Spleen (tissue), 11 donors: ENCODE results near the gene HSD17B7. TPM values are rescaled to one million over a fixed set of nuclear protein-coding genes. Genes with fewer than 3 reads are reported as not detected.
A peak's percentile ranks its signal among the peaks of the same experiment; 100 is the strongest.

Experiments used
- DNase-seq: peaks from one replicate; pipeline ENCODE4 v3.0.0-alpha.2; 2020
- H3K27ac ChIP-seq, 8 donors: fragments of 200-600 bp; sonication (generic) in 7 of 8; 1 replicate in 4 of 8; 2 replicates in 4 of 8; pipeline versions ENCODE4 v1.5.0 to v1.8.0; 2016 to 2021; ENCODE audit warnings: inconsistent platforms in 4 of 8, mild to moderate bottlenecking in 4 of 8, moderate library complexity in 1 of 8
- H3K27me3 ChIP-seq, 7 donors: fragments of 200-600 bp; sonication (generic) in 6 of 7; replicated peaks in 1 of 7; 1 replicate in 4 of 7; 2 replicates in 3 of 7; pipeline versions ENCODE4 v1.5.0 to v1.8.0; 2016 to 2021; ENCODE audit warnings: inconsistent platforms in 3 of 7, mild to moderate bottlenecking in 1 of 7
- H3K36me3 ChIP-seq, 6 donors: fragments of 200-600 bp; sonication (generic) in 5 of 6; 1 replicate in 4 of 6; 2 replicates in 2 of 6; pipeline versions ENCODE4 v1.5.0 to v1.8.0; 2016 to 2021; ENCODE audit warnings: inconsistent platforms in 2 of 6
- H3K4me1 ChIP-seq, 6 donors: fragments of 200-600 bp; sonication (generic) in 5 of 6; 1 replicate in 3 of 6; 2 replicates in 3 of 6; pipeline versions ENCODE4 v1.5.0 to v1.8.0; 2016 to 2021; ENCODE audit warnings: inconsistent platforms in 3 of 6
- H3K4me3 ChIP-seq, 8 donors: fragments of 200-600 bp; sonication (generic) in 7 of 8; 1 replicate in 4 of 8; 2 replicates in 4 of 8; pipeline versions ENCODE4 v1.5.0 to v1.8.0; 2016 to 2021; ENCODE audit warnings: inconsistent platforms in 4 of 8, mild to moderate bottlenecking in 4 of 8, moderate library complexity in 2 of 8
- H3K9me3 ChIP-seq, 8 donors: fragments of 200-600 bp; sonication (generic) in 7 of 8; 1 replicate in 4 of 8; 2 replicates in 4 of 8; pipeline versions ENCODE4 v1.5.0 to v1.8.0; 2016 to 2021; ENCODE audit warnings: inconsistent platforms in 4 of 8
- CTCF ChIP-seq, 11 experiments: fragments of 200-600 bp in 7 of 11; fragments of 450-650 bp in 4 of 11; sonication (generic) in 4 of 11; IDR thresholded peaks in 8 of 11; conservative IDR thresholded peaks in 3 of 11; 1 replicate in 7 of 11; 2 replicates in 4 of 11; pipeline versions ENCODE4 v1.4.0 to v1.8.0; 2016 to 2021; ENCODE audit warnings: antibody characterized with exemption in 11 of 11, inconsistent platforms in 4 of 11, mild to moderate bottlenecking in 1 of 11
- POLR2A ChIP-seq, 3 donors: fragments of 450-650 bp; IDR thresholded peaks; one replicate each; pipeline ENCODE4 v1.5.1; 2017; ENCODE audit warnings: antibody characterized with exemption in 3 of 3, mild to moderate bottlenecking in 1 of 3
- POLR2AphosphoS5 ChIP-seq, 3 donors: sonication (generic); formaldehyde crosslinking; IDR thresholded peaks; one replicate each; pipeline ENCODE4 v1.5.1; 2017; ENCODE audit warnings: antibody characterized with exemption in 3 of 3
- WGBS, 5 donors: extraction: QIAGEN DNeasy Blood & Tissue Kit in 3 of 5; methylation state at CpG; one replicate each; pipeline versions ENCODE4 v1.1.5 to v1.1.7; 2013 to 2018; 5-methylcytosine and 5-hydroxymethylcytosine counted together
- intact Hi-C: fragments of 100-400 bp; cut with DNase I; formaldehyde crosslinking; loops from one replicate; pipeline ENCODE4 v1.15.0; 2023; ENCODE audit warnings: low total_unique reads
- polyA plus RNA-seq, 3 donors: library from polyadenylated mRNA; stranded (reverse); fragments of 200-250 nt; gene quantifications; one replicate each; pipeline ENCODE4 v1.2.1, GENCODE V29; 2013
- total RNA-seq, 7 donors: library from RNA; depleted of rRNA in 3 of 7; stranded (reverse); fragments of >200 nt in 3 of 7; fragmentation: NEBNext Ultra II Directional in 4 of 7; extraction: Animal tissue kit (Norgen Biotek cat#: 25700) in 4 of 7; gene quantifications; one replicate each; pipeline versions ENCODE4 v1.1.0 to v1.2.1, GENCODE V29; 2016 to 2021
- donor health status: healthy with polysubstance abuse.
- donor health status: DM: no; HTN: no; CAD: no; lungs with moderate emphysema.
- donor health status: DM: no; HTN: no; CAD: no.
- donor health status: Bipolar disorder and iron deficiency.
- donor health status: healthy.
- donor health status: DM: no; HTN: no; CAD: no.
- donor health status: DM: yes; HTN: yes; CAD: no.

The HSD17B7 gene
- total and polyA plus RNA-seq, 10 donors: 9.6 to 25.6 (median 18.1) TPM

- no peak overlapping the region for H3K27ac ChIP-seq
- intact Hi-C loops: loop anchor here (5.0 to 10.0 kb wide), 2 partner anchors 320 to 463 kb away; no protein-coding TSS in a partner anchor
- TF ChIP-seq POLR2AphosphoS5 (IDR thresholded peaks at IDR 0.05): no peak
- TF ChIP-seq CTCF (IDR thresholded peaks at IDR 0.05 in 8 of 11, conservative IDR thresholded peaks at IDR 0.05 in 3 of 11): peak in 9 of 11 experiments; percentile 16 to 66 (median 56)
- no peak for TF ChIP-seq POLR2A (IDR thresholded peaks at IDR 0.05)
Measured at GRCh38 chr1:162854245-162854882, 63.9 kb downstream of the HSD17B7 start.

DNA sequence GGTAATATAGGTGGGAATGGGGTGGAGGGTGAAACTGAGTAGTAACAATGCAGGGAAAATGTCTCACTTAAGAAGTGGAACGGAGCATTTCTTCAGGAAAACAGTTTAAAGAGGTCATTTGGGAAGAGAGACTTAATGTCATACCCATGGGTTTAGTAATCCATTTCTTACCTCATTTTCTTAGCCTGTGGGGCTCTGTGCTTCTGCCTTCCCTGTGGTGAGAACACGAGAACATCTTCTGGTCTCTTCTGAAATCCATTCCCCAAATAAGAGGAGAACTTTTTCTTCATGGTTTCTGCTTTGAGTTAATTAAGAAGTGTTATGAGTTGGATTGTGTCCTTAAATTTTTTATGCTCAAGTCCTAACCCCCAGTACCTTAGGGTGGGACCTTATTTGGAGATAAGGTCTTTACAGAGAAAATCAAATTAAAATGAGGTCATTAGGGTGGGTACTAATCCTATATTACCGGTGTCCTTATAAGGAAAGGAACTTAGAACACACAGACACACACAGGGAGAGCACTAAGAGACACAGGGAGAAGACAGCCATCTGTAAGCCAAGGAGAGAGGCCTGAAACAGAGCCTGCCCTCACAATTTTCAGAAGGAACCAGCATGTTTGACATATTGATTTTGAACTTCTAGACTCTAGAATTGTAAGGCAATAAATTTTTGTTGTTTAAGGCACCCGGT lies 65.1 kb downstream of the HSD17B7 start:
- no peak for DNase-seq
- Histone ChIP-seq H3K4me3 (no peak overlapping the region), H3K27me3 (no peaks in the 10 kb centered on the region), H3K27ac (no peak overlapping the region), H3K36me3 (no peaks in the 10 kb centered on the region), H3K4me1 (no peaks in the 10 kb centered on the region), H3K9me3 (no peaks in the 10 kb centered on the region)
- TF ChIP-seq CTCF (IDR thresholded peaks at IDR 0.05 in 8 of 11, conservative IDR thresholded peaks at IDR 0.05 in 3 of 11) (no peak), POLR2A (IDR thresholded peaks at IDR 0.05) (no peak), POLR2AphosphoS5 (IDR thresholded peaks at IDR 0.05) (no peak)
- WGBS, 5 donors: 80 to 95% (median 87%) methylated on average over 4 of the region's 4 CpGs
- intact Hi-C loops: loop anchor here (10.0 kb wide), 1 partner anchor 319 kb away; no protein-coding TSS in a partner anchor

More at GRCh38 chr1:162854245-162854882, 63.9 kb downstream of the HSD17B7 start:
- no peaks in the 10 kb centered on the region for H3K36me3 ChIP-seq
- no peak for DNase-seq
- H3K4me3 ChIP-seq: no peak overlapping the region
- WGBS, 5 donors: 31 to 39% (median 32%) methylated on average over 4 of the region's 4 CpGs
- H3K4me1 ChIP-seq: no peaks in the 10 kb centered on the region
- no peaks in the 10 kb centered on the region for H3K27me3 ChIP-seq
- no peaks in the 10 kb centered on the region for H3K9me3 ChIP-seq

DNA sequence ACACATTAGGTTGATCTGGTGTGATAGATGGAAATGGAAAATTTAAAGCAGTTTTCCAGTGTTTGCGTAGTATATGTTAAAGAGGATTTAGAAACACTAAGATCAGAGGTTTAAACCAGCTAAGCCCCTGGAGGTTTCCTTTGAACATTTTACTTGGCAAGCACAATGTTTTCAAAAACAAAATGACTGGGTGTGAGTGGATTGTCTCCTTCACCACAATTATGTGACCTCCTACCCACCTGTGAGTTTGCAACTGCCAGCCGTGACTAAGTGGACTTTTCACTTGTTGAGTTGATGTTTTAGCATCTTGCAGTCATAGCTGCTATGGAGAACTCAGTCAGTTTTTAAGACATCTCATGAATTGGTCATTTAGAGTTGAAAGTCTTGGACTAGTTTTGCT lies 65.8 kb downstream of the HSD17B7 start:
- DNase-seq: no peak
- 89 to 94% (median 93%) methylated on average over 2 of the region's 2 CpGs for WGBS, 5 donors
- no peak overlapping the region for H3K4me3 ChIP-seq
- TF ChIP-seq POLR2A (IDR thresholded peaks at IDR 0.05): no peak
- TF ChIP-seq POLR2AphosphoS5 (IDR thresholded peaks at IDR 0.05): no peak
- no peak for TF ChIP-seq CTCF (IDR thresholded peaks at IDR 0.05 in 8 of 11, conservative IDR thresholded peaks at IDR 0.05 in 3 of 11)
- intact Hi-C loops: loop anchor here (10.0 kb wide), 1 partner anchor 319 kb away; no protein-coding TSS in a partner anchor
- H3K9me3 ChIP-seq: no peaks in the 10 kb centered on the region
- no peak overlapping the region for H3K27ac ChIP-seq
- no peaks in the 10 kb centered on the region for H3K36me3 ChIP-seq
- H3K27me3 ChIP-seq: no peaks in the 10 kb centered on the region
- H3K4me1 ChIP-seq: no peaks in the 10 kb centered on the region

DNA sequence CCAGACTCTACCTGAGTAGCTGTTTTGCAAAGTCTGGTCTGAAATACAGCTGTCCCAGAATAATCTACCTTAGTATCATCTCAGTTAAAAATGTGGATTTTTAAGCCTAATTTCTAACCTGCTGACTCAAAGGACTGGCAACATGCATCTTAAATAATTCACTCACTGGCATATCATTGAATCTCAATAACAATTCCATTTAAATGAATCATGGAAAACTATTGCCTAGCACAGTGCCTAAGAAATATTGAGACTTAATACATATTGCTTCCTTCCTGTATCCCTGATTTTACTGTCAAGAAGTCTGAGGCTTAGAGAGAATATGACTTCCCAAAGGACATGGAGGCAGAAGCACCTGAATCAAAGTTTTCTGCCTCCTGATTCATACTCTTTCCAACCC lies 67.3 kb downstream of the HSD17B7 start:
- peaks cover 0 to 10% (median 0%) of the 10 kb centered on the region in 7 donors for H3K27me3 ChIP-seq
- no peak for DNase-seq
- no peaks in the 10 kb centered on the region for H3K9me3 ChIP-seq
- no peaks in the 10 kb centered on the region for H3K4me1 ChIP-seq
- no peak overlapping the region for H3K27ac ChIP-seq
- TF ChIP-seq POLR2A (IDR thresholded peaks at IDR 0.05) (no peak), POLR2AphosphoS5 (IDR thresholded peaks at IDR 0.05) (no peak), CTCF (IDR thresholded peaks at IDR 0.05 in 8 of 11, conservative IDR thresholded peaks at IDR 0.05 in 3 of 11) (no peak)
- H3K4me3 ChIP-seq: no peak overlapping the region
- intact Hi-C loops: loop anchor here (10.0 kb wide), 1 partner anchor 317 kb away; no protein-coding TSS in a partner anchor
- H3K36me3 ChIP-seq: no peaks in the 10 kb centered on the region
